ENCODE data around the gene INO80D. TPM values are rescaled to one million over a fixed set of nuclear protein-coding genes. Genes with fewer than 3 reads are reported as not detected.

INO80D gene
- total and polyA plus RNA-seq, 2 of the 13 experiments (the other 11 are each of a cell fraction or from before 2014, with no cell fraction given) = 7.6 to 7.9 TPM

GRCh38 chr2:206084870-206085741 lies 868 bp downstream of the INO80D start (continued):
- TF ChIP-seq ZNF512B (CRISPR knock-in tag; IDR thresholded peaks at IDR 0.05; ENCODE audit: borderline replicate concordance) (no peak), CCAR2 (optimal IDR thresholded peaks at IDR 0.05; ENCODE audit: low read depth, low read length) (no peak), ZNF30 (CRISPR knock-in tag; IDR thresholded peaks at IDR 0.05) (no peak), ZNF552 (CRISPR knock-in tag; IDR thresholded peaks at IDR 0.05; ENCODE audit: borderline replicate concordance) (0 out of 2 replicates have a peak, but pooled peaks have one; percentile 1), ZNF24 (IDR thresholded peaks at IDR 0.05) (no peak), USF2 (IDR thresholded peaks at IDR 0.05; ENCODE audit: low read depth, low read length) (no peak), USF2 (CRISPR knock-in tag; IDR thresholded peaks at IDR 0.05; ENCODE audit: borderline replicate concordance) (no peak), ZNF33B (CRISPR knock-in tag; IDR thresholded peaks at IDR 0.05) (no peak), MAFG (CRISPR knock-in tag; IDR thresholded peaks at IDR 0.05) (no peak), HNF1A (IDR thresholded peaks at IDR 0.05; ENCODE audit: low read depth) (no peak), HNF1A (CRISPR knock-in tag; IDR thresholded peaks at IDR 0.05; ENCODE audit: borderline replicate concordance) (no peak), TBX2 (CRISPR knock-in tag; IDR thresholded peaks at IDR 0.05; ENCODE audit: borderline replicate concordance) (no peak), TMF1 (CRISPR knock-in tag; IDR thresholded peaks at IDR 0.05; ENCODE audit: low read depth) (no peak), ZSCAN9 (CRISPR knock-in tag; IDR thresholded peaks at IDR 0.05; ENCODE audit: borderline replicate concordance) (no peak), KLF15 (CRISPR knock-in tag; IDR thresholded peaks at IDR 0.05; ENCODE audit: borderline replicate concordance) (no peak), NFE2 (CRISPR knock-in tag; IDR thresholded peaks at IDR 0.05) (no peak)

All from HepG2 (cell line).